IMR-90 (cell line): Measurements from ENCODE around the gene GCKR.

Experiments
- BHLHE40 ChIP-seq: fragments of 150-350 bp; IDR thresholded peaks from 2 replicates; pipeline ENCODE4 v1.6.1; 2016; ENCODE audit warnings: mild to moderate bottlenecking, low read depth, low read length
- TF ChIP-seq, protein P1 (sequence below): conservative IDR thresholded peaks from 2 replicates; pipeline ENCODE4 v1.5.1; 2012; ENCODE audit warnings: mild to moderate bottlenecking, low read depth, low read length, improper control_type of control experiment

DNA sequence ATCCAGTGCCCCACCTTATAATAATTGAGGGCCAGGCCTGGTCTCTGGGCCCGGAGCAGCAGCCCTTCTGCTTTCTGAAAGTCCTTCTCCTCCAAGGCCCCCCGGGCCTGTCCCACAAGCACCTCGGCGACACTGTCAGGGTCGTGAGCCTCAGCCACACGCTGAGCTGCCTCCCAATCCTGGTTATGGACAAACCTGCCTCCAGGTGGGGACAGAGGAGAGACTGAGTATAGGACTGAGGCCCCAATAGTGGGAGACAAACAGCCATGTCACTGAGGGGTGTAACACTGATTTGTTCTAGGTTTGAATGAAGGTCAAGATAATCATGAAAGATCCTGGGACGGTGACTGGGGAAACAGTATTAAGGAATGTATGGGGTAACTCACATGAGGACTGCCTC lies 42.7 kb upstream of the GCKR start:
- TF ChIP-seq, protein P1, sequence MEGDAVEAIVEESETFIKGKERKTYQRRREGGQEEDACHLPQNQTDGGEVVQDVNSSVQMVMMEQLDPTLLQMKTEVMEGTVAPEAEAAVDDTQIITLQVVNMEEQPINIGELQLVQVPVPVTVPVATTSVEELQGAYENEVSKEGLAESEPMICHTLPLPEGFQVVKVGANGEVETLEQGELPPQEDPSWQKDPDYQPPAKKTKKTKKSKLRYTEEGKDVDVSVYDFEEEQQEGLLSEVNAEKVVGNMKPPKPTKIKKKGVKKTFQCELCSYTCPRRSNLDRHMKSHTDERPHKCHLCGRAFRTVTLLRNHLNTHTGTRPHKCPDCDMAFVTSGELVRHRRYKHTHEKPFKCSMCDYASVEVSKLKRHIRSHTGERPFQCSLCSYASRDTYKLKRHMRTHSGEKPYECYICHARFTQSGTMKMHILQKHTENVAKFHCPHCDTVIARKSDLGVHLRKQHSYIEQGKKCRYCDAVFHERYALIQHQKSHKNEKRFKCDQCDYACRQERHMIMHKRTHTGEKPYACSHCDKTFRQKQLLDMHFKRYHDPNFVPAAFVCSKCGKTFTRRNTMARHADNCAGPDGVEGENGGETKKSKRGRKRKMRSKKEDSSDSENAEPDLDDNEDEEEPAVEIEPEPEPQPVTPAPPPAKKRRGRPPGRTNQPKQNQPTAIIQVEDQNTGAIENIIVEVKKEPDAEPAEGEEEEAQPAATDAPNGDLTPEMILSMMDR = no peak
- no peak for TF ChIP-seq BHLHE40
